Cortex of kidney (tissue), 1 donor: ENCODE data around the gene SRC.

Experiments
- DNase-seq: peaks from one replicate; lab custom pipeline; 2025; lab: John Stamatoyannopoulos, UW

The SRC gene

DNA sequence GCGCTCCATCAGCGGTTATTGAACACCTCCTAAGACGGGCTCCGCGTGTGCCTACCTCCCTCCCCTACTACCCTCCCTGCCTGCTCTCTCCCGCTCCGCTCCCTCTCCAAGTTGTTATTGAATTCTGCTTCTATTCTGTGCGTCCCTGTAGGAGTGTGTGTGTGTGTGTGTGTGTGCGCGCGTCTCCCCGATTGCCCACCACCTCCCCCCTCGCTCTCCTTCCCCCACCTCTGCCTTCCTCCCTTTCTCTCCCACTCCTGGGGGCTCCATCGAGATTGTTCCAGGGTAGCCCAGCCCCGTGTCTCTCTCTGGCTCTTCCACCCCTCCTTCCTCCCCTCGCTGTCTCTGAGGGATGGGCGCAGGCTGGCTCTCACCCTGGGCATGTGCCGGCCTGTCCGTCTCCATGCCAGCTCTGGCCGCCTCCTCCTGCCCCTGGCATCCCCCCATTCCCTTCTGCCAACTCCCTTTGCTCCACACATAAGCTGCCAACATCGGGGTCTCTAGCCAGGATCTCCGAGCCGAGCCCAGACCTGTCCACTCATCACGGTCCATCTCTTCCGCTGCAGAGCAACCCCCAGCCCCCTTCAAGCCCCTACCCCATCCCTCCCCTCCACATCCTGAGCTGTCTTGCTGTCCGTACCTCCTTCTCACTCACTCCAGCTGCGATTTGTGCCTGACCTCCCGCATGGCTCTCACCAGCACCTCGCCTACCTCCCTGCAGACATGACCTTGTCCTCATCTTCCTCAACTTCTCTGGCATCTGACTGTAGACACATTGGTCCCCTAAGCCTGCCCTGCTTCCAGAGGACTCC is 68.5 kb downstream of the SRC start:
- DNase-seq: no peak

DNA sequence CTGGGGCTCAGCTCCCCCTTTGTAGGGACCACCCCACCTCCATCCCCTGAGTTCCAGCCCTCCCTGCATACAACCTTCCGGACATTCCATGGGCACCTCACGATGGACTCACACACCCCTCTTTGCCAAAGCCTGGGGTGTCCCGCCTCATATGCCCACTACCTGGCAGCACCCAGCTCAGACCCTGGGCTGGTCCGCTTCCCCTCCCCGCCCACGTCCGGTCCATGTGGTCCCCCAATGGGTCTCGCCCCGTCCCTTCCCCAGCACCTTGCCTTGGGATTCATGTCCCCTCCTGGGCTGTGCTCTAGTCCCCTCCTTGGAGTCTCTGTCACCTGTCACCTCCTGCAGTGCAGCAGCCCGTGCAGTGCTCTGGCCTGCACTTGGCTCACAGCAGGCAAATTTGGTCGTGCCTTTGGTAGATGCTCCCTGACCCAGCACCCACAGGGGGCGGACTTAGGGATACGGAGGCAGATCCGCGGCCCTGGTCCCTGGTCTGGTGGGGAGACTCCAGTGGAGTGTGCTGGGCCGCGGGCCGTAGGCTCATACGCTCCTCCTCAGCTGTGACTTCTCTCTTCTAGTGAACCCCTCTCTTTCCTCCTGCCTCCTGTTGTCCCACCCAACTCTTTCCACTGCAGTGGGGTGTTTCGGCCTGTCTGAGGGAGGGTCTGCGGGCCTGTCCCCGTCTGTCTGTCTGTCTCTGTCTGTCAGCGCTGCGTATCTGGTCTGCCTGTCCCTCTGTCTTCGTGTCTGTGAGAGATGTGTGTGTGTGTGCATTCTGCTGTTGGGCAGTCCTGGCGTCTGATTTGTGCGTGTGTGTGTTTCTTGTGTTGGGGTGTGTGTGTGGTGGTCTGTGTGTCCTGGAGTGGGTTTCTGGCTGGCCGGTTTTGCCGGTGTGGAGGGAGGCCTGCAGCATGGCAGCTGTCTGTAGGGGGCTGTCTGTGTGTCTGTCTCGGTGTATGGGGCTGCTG is 69.5 kb downstream of the SRC start:
- no peak for DNase-seq

DNA sequence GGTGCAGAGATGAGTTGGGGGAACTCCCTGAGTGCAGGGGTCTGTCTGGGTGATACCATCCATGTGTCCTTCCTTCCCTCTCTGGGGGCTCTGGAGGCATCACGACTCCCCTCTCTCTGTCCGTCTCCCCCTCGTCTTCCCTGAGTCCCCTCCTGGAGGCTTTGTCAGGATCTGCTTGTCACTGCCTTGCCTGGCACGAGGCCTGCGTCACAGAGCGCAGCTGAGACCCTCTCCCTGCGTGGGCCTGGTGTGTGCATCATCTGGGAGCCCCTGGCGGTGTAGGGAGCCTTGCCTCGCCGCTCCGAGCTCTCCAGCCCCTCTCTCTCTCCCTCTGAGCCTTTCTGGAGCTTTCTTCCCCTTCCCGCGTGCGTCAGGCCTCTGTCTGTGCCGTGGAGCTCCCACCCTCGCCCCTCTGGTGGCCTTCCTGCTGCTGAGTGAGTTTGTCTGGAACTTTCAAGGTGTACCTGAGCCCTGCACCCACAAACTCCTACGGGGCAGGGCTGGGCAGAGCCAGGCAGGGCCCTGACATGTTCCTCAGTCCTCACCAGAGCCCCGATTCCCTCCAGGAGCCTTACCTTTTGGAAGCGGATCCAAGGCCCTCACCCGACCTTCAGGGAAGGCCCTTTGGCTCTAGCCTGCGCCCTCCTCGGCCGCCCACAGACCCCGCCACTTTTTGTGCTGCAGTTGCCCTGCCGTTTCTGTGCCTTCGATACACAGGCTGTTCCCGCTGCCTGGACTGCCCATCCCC is 70.3 kb downstream of the SRC start:
- DNase-seq: no peak

GRCh38 chr20:37416848-37417616 is 71.1 kb downstream of the SRC start:
- DNase-seq: no peak

DNA sequence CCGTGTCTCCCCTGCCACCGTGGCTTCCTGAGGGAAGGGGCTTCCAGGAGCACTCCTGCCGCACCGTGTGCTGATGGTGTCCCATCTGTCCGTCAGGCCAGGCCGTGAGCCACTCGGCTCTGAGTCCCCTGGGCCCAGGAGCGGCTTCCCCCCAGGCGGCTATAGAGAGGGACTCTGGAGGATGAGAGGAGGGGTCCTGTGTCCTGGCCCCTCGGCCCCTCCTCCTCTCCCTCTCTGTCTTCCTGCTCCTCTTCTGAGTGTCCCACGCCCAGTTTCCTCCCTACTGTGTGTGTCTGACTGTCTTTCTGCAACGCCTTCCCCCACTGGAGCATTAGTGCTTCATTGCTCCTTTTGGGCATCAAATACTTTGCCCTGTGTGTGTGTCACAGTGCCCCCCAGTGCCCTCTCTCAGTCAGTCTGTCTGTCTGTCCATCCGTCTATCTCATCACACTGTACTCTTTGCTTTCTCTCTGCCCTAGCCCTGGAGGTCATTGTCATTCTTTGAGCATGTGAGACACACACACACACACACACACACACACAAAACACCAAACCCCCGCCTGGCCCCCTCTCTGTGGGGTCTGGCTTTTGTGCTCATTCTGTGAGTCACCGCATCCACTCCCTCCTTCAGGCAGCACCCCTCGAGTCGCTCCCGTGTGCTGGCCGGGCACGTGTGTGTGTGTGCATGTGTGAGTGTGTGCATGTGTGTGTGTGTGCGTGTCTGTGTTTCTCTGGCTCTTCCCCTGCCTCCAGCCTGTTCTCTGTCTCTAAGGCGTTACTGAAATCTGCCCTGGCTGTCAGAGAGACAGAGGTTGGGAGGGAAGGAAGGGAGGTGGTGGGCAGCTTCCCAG is 71.9 kb downstream of the SRC start:
- no peak for DNase-seq

DNA sequence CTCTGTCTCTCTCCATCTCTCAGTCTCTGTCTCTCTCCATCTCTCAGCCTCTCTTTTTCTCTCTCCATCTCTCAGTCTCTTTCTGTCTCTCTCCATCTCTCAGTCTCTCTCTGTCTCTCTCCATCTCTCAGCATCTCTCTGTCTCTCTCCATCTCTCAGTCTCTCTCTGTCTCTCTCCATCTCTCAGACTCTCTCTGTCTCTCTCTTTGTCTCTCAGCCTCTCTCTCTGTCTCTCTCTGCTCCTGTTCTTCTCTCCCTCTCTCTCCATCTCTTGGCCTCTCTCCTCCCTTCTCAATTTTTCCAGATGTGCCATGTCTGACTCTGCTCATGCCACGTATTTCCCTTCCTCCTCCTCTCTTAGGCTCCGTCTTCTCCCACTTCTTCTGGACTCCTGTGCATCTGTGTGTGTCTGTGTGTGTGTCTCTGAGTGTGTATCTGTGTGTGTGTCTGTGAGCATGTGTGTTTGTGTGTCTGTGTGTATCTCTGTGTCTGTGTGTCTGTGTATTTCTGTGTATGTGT is 72.7 kb downstream of the SRC start:
- no peak for DNase-seq

GRCh38 chr20:37419307-37419706 is 73.4 kb downstream of the SRC start:
- no peak for DNase-seq

- DNase-seq: no peak
Measured at GRCh38 chr20:37419774-37420542, 74.0 kb downstream of the SRC start.

- no peak for DNase-seq
Measured at GRCh38 chr20:37420610-37421009, 74.7 kb downstream of the SRC start.

GRCh38 chr20:37421060-37421905 is 75.3 kb downstream of the SRC start:
- no peak for DNase-seq

DNA sequence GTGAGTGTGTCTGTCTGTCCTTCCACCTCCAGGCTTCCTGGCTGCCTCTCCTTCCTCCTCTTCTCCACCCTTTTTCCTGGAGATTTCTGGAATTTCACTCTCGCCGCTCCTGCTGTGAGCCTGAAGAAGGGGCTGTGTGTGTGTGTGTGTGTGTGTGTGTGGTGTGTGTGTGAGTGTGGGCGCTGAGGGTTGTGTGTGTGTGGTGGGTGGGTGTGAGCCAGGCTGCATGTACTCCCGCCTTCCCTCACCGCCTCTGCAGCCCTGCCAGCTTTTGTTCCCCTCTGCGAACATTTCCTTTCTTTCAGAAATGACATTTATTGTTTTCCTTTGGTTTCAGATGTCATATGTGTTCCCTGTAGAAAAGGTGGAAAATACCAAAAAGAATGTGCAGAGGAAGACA is 76.0 kb downstream of the SRC start:
- DNase-seq: no peak

- no peak for DNase-seq
Measured at GRCh38 chr20:37422791-37423286, 76.9 kb downstream of the SRC start.

GRCh38 chr20:37423545-37423944 is 77.6 kb downstream of the SRC start:
- DNase-seq: no peak

DNA sequence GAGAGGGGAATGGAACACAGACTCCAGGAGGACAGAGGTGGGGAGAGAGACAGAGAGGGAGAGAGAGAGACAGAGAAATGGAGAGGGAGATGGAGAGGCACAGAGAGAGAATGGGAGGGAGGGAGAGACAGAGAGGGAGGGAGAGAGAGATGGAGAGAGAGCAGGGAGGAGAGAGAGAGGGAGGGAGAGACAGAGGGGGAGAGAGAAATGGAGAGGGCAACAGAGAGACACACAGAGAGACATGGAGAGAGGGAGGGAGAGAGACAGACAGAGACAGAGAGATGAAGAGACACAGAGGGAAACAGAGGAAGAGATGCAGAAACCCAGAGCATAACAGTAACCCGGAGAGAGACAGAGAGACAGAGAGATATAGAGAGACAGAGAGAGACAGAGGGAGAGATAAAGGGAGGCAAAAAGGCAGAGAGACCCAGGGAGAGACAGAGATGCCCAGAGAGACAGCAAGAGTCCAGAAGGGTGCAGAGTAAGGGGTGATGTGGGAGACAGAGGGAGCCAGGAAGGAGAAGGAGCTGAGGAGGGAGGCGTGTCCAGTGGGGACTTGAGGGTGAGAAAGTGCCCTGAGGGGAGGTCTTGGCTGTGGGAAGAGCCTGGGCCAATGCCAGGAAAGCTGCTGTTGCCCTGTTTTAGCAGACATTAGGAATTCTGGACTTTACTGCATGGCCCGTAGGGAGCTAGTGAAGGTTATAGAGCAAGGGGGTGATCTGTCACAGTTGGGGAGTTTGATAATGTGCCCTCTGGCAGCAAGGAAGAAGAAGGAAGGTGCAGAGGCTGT is 78.3 kb downstream of the SRC start:
- DNase-seq: no peak

DNA sequence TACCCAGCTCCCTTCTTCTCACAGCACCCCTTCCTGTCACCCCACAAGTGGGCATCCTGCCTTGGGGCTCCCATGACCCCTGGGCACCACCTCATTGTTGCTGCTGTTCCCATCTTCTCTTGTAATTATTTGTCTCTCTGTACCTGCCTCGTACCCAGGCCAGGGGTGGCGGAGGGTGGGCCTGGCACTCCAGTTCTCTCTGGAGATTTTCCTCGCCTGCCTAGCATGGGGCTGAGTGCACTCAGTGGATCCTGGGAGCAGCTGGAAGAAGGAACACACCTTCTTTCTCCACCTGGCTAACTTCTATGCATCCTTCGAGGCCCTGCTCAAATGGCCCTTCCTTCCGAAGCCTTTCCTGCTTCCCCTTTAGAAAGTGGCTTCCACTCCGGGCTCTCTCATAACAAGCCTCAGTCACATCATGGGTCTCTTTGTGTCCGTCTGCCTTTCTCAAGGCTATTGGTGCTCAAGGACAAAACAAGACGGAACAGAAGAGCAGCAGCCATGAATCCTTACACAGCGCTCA is 79.2 kb downstream of the SRC start:
- DNase-seq: no peak

DNA sequence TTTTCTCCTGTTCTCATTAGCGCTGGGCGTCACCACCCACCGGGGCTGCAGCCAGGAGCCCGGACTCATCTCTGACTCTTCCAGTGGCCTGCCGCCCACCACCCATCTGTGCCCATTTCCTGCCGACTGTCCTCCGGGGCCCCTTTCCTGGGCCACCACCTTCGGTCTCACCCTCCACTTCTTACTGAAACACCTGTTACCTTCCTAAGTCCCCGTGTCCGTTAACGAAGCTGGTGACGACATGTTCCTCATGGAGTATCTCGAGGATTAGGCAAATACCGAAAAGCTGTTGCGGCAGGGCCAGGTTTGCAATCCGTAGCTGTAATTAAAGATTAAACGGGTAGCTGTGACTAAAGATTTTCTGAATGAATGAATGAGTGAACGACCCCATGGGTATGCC is 80.2 kb downstream of the SRC start:
- DNase-seq: no peak

GRCh38 chr20:37426978-37427377 is 81.0 kb downstream of the SRC start:
- DNase-seq: no peak
